H9 (cell line): ENCODE measurements around the gene CLEC17A. TPM values are rescaled to one million over a fixed set of nuclear protein-coding genes. Genes with fewer than 3 reads are reported as not detected.

Source experiments
- DNase-seq: peaks from one replicate; pipeline ENCODE4 v3.0.0-alpha.2; 2017
- H2AFZ ChIP-seq: one replicate; pipeline ENCODE4 v1.6.1; 2013; ENCODE audit warnings: mild to moderate bottlenecking, low read length, control low read depth, moderate library complexity
- H2AK5ac ChIP-seq: 2 replicates; pipeline ENCODE4 v1.6.1; 2013; ENCODE audit warnings: low read length, control low read depth, mixed read lengths; ENCODE audit not compliant: insufficient read length
- H2BK120ac ChIP-seq: one replicate; pipeline ENCODE4 v1.6.1; 2013; ENCODE audit warnings: low read depth, mild to moderate bottlenecking, low read length, control low read depth, inconsistent platforms; ENCODE audit not compliant: poor library complexity, severe bottlenecking
- H2BK12ac ChIP-seq: 2 replicates; pipeline ENCODE4 v1.6.1; 2013; ENCODE audit warnings: low read length, control low read depth, mixed read lengths, low read depth; ENCODE audit not compliant: insufficient read length
- H2BK15ac ChIP-seq: 2 replicates; pipeline ENCODE4 v1.6.1; 2013; ENCODE audit warnings: low read depth, low read length, control low read depth
- H2BK20ac ChIP-seq: one replicate; pipeline ENCODE4 v1.6.1; 2013; ENCODE audit warnings: low read depth, mild to moderate bottlenecking, low read length, control low read depth, inconsistent platforms; ENCODE audit not compliant: poor library complexity, severe bottlenecking
- H2BK5ac ChIP-seq: 2 replicates; pipeline ENCODE4 v1.6.1; 2013; ENCODE audit warnings: low read length, control low read depth, mixed read lengths; ENCODE audit not compliant: insufficient read length
- H3K14ac ChIP-seq: 2 replicates; pipeline ENCODE4 v1.6.1; 2013; ENCODE audit warnings: low read length, control low read depth; ENCODE audit not compliant: insufficient read depth
- H3K18ac ChIP-seq: 2 replicates; pipeline ENCODE4 v1.6.1; 2013; ENCODE audit warnings: low read depth, mild to moderate bottlenecking, mixed read lengths, low read length, control low read depth; ENCODE audit not compliant: insufficient read length
- H3K23ac ChIP-seq: 2 replicates; pipeline ENCODE4 v1.6.1; 2013; ENCODE audit warnings: low read length, control low read depth, mixed read lengths, low read depth; ENCODE audit not compliant: insufficient read length
- H3K23me2 ChIP-seq: 2 replicates; pipeline ENCODE4 v1.6.1; 2013; ENCODE audit warnings: low read depth, mild to moderate bottlenecking, mixed read lengths, low read length, control low read depth; ENCODE audit not compliant: insufficient read length, poor library complexity, severe bottlenecking
- H3K27ac ChIP-seq: 2 replicates; pipeline ENCODE4 v1.5.1; 2013; ENCODE audit warnings: low read length, control low read depth, mixed read lengths, low read depth; ENCODE audit not compliant: insufficient read length
- H3K27me3 ChIP-seq: 2 replicates; pipeline ENCODE4 v1.6.1; 2013; ENCODE audit warnings: low read length, control low read depth, inconsistent platforms; ENCODE audit not compliant: insufficient read depth
- H3K4ac ChIP-seq: 2 replicates; pipeline ENCODE4 v1.6.1; 2013; ENCODE audit warnings: low read depth, mild to moderate bottlenecking, control low read depth, inconsistent platforms, low read length, moderate library complexity
- H3K4me1 ChIP-seq: 2 replicates; pipeline ENCODE4 v1.6.1; 2013; ENCODE audit warnings: low read length, control low read depth, inconsistent platforms; ENCODE audit not compliant: insufficient read depth
- H3K4me2 ChIP-seq: 2 replicates; pipeline ENCODE4 v1.6.1; 2013; ENCODE audit warnings: low read length, control low read depth, mixed read lengths; ENCODE audit not compliant: insufficient read length, insufficient read depth
- H3K56ac ChIP-seq: 2 replicates; pipeline ENCODE4 v1.6.1; 2013; ENCODE audit warnings: low read depth, mild to moderate bottlenecking, mixed read lengths, low read length, control low read depth; ENCODE audit not compliant: insufficient read length
- H3K79me1 ChIP-seq: 2 replicates; pipeline ENCODE4 v1.6.1; 2013; ENCODE audit warnings: low read depth, mild to moderate bottlenecking, moderate library complexity, low read length, control low read depth, inconsistent platforms; ENCODE audit not compliant: insufficient read depth, poor library complexity, severe bottlenecking
- H3K79me2 ChIP-seq: 2 replicates; pipeline ENCODE4 v1.6.1; 2013; ENCODE audit warnings: low read length, control low read depth, inconsistent platforms; ENCODE audit not compliant: insufficient read depth
- H3K9ac ChIP-seq: 2 replicates; pipeline ENCODE4 v1.6.1; 2013; ENCODE audit warnings: low read length, control low read depth, mixed read lengths; ENCODE audit not compliant: insufficient read length; ENCODE audit errors: extremely low read depth
- H3K9me3 ChIP-seq: one replicate; pipeline ENCODE4 v1.6.1; 2013; ENCODE audit warnings: low read depth, low read length, inconsistent platforms; ENCODE audit not compliant: control insufficient read depth
- H3T11ph ChIP-seq: one replicate; pipeline ENCODE4 v1.6.1; 2013; ENCODE audit warnings: mild to moderate bottlenecking, low read length, control low read depth, inconsistent platforms
- H4K20me1 ChIP-seq: one replicate; pipeline ENCODE4 v1.6.1; 2013; ENCODE audit not compliant: control insufficient read depth, insufficient read length, insufficient read depth
- H4K5ac ChIP-seq: 2 replicates; pipeline ENCODE4 v1.6.1; 2013; ENCODE audit warnings: low read depth, mild to moderate bottlenecking, mixed read lengths, low read length, control low read depth; ENCODE audit not compliant: insufficient read length
- H4K8ac ChIP-seq: replicated peaks from 2 replicates; pipeline ENCODE4 v1.6.1; 2013; ENCODE audit warnings: low read length, control low read depth, mixed read lengths, low read depth; ENCODE audit not compliant: insufficient read length
- H4K91ac ChIP-seq: 2 replicates; pipeline ENCODE4 v1.6.1; 2013; ENCODE audit warnings: low read depth, mild to moderate bottlenecking, moderate library complexity, mixed read lengths, low read length, control low read depth; ENCODE audit not compliant: insufficient read length
- H3K27ac Mint-ChIP-seq, 3 experiments: 2 replicates in 2 of 3; 3 replicates in 1 of 3; pipeline ENCODE4 v1.8.0; 2020 to 2021; ENCODE audit warnings: mixed read lengths in 3 of 3, mild to moderate bottlenecking in 1 of 3, moderate library complexity in 1 of 3
- H3K27me3 Mint-ChIP-seq: 2 replicates; pipeline ENCODE4 v1.8.0; 2021; ENCODE audit warnings: low read depth, mild to moderate bottlenecking, moderate library complexity, mixed read lengths
- H3K36me3 Mint-ChIP-seq, 3 experiments: 2 replicates in 2 of 3; 3 replicates in 1 of 3; pipeline ENCODE4 v1.8.0; 2020 to 2021; ENCODE audit warnings: low read depth in 3 of 3, mixed read lengths in 3 of 3; ENCODE audit not compliant: insufficient read depth in 1 of 3
- H3K4me1 Mint-ChIP-seq, 2 experiments: 2 replicates each; pipeline ENCODE4 v1.8.0; 2020; ENCODE audit warnings: mixed read lengths in 2 of 2
- H3K4me3 Mint-ChIP-seq, 2 experiments: 2 replicates in 1 of 2; 3 replicates in 1 of 2; pipeline ENCODE4 v1.8.0; 2020 to 2021; ENCODE audit warnings: mild to moderate bottlenecking in 2 of 2, mixed read lengths in 2 of 2, moderate library complexity in 1 of 2
- H3K9me3 Mint-ChIP-seq, 2 experiments: 2 replicates in 1 of 2; 3 replicates in 1 of 2; pipeline ENCODE4 v1.8.0; 2020; ENCODE audit warnings: mild to moderate bottlenecking in 2 of 2, mixed read lengths in 2 of 2, moderate library complexity in 1 of 2
- WGBS: extraction: QIAGEN DNeasy Blood & Tissue Kit; methylation state at CpG from one replicate; pipeline ENCODE4 v1.1.7; 2013; ENCODE audit warnings: missing lambda C conversion rate, low lambda C conversion rate, mixed read lengths; ENCODE audit not compliant: insufficient read length; ENCODE audit errors: extremely low coverage; 5-methylcytosine and 5-hydroxymethylcytosine counted together
- total RNA-seq: library from RNA; stranded (reverse); gene quantifications from 2 replicates; pipeline ENCODE4 v1.2.1, GENCODE V29; 2021
- TF ChIP-seq, protein P1 (sequence below): fragments of 200-600 bp; sonication (generic); conservative IDR thresholded peaks from 3 replicates; pipeline ENCODE4 v1.8.0; 2021; ENCODE audit warnings: antibody characterized with exemption, mild to moderate bottlenecking

Gene CLEC17A
- total RNA-seq, 1 experiment from 2014 or later, result not detected

DNA sequence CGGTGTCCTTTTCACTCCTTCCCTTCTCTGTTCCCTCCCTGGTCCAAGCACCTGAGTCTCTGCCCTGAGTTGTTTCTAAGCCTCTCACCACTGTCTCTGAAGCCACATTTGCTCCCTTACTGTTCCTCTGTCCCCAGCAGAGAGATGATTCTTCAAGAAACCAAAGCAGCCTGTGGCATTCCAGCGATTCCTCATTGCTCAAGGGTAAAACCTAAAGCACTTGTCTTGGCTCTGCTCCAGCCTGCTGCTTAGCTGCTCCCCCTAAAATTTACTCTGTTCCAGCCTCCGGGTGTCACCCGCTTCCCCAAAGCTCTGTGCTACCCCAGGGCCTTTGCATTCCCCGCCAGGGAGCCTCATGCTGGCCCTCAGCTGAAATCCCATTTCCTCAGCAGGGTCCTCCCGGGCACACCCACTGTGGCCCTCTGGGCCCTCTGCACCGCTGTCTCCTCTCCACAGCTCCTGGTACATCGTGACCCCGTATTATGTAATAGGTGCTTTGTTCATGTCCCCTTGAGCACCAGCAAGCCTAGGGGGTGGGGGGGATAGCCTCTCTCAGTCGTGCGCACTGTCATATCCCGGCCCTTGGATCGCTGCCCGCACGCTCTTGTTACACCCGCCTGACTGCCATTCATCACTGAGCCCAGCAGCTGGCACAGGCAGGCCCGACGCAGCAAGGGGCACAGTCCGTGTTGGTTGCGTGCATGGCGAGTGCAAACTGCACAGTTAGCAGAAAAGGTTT is 37.7 kb upstream of the CLEC17A start:
- H3K23ac ChIP-seq, result no peak overlapping the region
- no peak overlapping the region for H3K4ac ChIP-seq
- no peak overlapping the region for H3K4me3 Mint-ChIP-seq
- no peaks in the 10 kb centered on the region; the same call in 1 of the 2 replicates for H3K79me2 ChIP-seq
- no peak overlapping the region for H3K18ac ChIP-seq
- H4K91ac ChIP-seq, result no peak overlapping the region
- no peak overlapping the region for H3K9ac ChIP-seq
- no peak overlapping the region for H2AK5ac ChIP-seq
- H2BK15ac ChIP-seq, result no peak overlapping the region
- H3K27ac ChIP-seq, result no peak overlapping the region
- no peaks in the 10 kb centered on the region for H3K4me1 ChIP-seq
- peaks cover 2 to 15% (median 12%) of the 10 kb centered on the region in 3 experiments; a peak in 6 of 7 replicates for H3K36me3 Mint-ChIP-seq
- no peaks in the 10 kb centered on the region for H3K23me2 ChIP-seq
- no peaks in the 10 kb centered on the region for H3K27me3 Mint-ChIP-seq
- H2BK12ac ChIP-seq, result no peak overlapping the region
- no peak overlapping the region for H4K8ac ChIP-seq
- no peak overlapping the region for H3K14ac ChIP-seq
- no peaks in the 10 kb centered on the region for H3K79me1 ChIP-seq
- H2BK5ac ChIP-seq, result no peak overlapping the region
- no peak overlapping the region for H3T11ph ChIP-seq
- peak overlapping the region; percentile 9 to 35 (median 33); a peak in 4 of 7 replicates for H3K27ac Mint-ChIP-seq
- no CpG with 5 or more reads among the region's 21 CpGs for WGBS
- H3K27me3 ChIP-seq, result no peaks in the 10 kb centered on the region
- peaks cover 5 to 6% of the 10 kb centered on the region in 2 experiments; a peak in 2 of 4 replicates for H3K4me1 Mint-ChIP-seq
- TF ChIP-seq, protein P1, sequence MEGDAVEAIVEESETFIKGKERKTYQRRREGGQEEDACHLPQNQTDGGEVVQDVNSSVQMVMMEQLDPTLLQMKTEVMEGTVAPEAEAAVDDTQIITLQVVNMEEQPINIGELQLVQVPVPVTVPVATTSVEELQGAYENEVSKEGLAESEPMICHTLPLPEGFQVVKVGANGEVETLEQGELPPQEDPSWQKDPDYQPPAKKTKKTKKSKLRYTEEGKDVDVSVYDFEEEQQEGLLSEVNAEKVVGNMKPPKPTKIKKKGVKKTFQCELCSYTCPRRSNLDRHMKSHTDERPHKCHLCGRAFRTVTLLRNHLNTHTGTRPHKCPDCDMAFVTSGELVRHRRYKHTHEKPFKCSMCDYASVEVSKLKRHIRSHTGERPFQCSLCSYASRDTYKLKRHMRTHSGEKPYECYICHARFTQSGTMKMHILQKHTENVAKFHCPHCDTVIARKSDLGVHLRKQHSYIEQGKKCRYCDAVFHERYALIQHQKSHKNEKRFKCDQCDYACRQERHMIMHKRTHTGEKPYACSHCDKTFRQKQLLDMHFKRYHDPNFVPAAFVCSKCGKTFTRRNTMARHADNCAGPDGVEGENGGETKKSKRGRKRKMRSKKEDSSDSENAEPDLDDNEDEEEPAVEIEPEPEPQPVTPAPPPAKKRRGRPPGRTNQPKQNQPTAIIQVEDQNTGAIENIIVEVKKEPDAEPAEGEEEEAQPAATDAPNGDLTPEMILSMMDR, result no peak
- no peak overlapping the region for H2BK120ac ChIP-seq
- H3K9me3 Mint-ChIP-seq, result no peaks in the 10 kb centered on the region
- no peak overlapping the region for H2AFZ ChIP-seq
- H3K4me2 ChIP-seq, result no peak overlapping the region
- H4K5ac ChIP-seq, result no peak overlapping the region
- DNase-seq, result no peak
- no peak overlapping the region for H3K56ac ChIP-seq
- H4K20me1 ChIP-seq, result no peaks in the 10 kb centered on the region
- no peak overlapping the region for H2BK20ac ChIP-seq
- no peaks in the 10 kb centered on the region for H3K9me3 ChIP-seq
